ENCODE results near the gene NLRC5. TPM values are rescaled to one million over a fixed set of nuclear protein-coding genes. Genes with fewer than 3 reads are reported as not detected.

NLRC5 gene
- total RNA-seq, 2 experiments from 2014 or later = 135 to 153 TPM

GRCh38 chr16:56969769-56970168, 19.6 kb upstream of the NLRC5 start:
- intact Hi-C loops (cut with micrococcal nuclease) = loop anchor here (10.0 kb wide), 1 partner anchor 215 kb away; the partner anchor contains the start of genes PSME3IP1 and RSPRY1
- Mint-ChIP-seq H3K36me3 (ENCODE audit: low read depth) (no peaks in the 10 kb centered on the region), H3K9me3 (no peaks in the 10 kb centered on the region), H3K4me3 (no peak overlapping the region), H3K4me1 (ENCODE audit: low read depth) (peaks cover 38% of the 10 kb centered on the region), H3K27ac (no peak overlapping the region), H3K27me3 (no peaks in the 10 kb centered on the region)
- ATAC-seq (no peak), DNase-seq (no peak)
- ChIA-PET POLR2A (interaction anchor here (0.5 to 3.3 kb wide), 8 partner anchors 9 to 159 kb away, joined by 3 to 15 read pairs (median 4); no protein-coding TSS in a partner anchor), CTCF (interaction anchor here (0.7 to 1.8 kb wide), 8 partner anchors 10 to 115 kb away, joined by 3 to 4 read pairs (median 4); no protein-coding TSS in a partner anchor)
- TF ChIP-seq, protein P1, sequence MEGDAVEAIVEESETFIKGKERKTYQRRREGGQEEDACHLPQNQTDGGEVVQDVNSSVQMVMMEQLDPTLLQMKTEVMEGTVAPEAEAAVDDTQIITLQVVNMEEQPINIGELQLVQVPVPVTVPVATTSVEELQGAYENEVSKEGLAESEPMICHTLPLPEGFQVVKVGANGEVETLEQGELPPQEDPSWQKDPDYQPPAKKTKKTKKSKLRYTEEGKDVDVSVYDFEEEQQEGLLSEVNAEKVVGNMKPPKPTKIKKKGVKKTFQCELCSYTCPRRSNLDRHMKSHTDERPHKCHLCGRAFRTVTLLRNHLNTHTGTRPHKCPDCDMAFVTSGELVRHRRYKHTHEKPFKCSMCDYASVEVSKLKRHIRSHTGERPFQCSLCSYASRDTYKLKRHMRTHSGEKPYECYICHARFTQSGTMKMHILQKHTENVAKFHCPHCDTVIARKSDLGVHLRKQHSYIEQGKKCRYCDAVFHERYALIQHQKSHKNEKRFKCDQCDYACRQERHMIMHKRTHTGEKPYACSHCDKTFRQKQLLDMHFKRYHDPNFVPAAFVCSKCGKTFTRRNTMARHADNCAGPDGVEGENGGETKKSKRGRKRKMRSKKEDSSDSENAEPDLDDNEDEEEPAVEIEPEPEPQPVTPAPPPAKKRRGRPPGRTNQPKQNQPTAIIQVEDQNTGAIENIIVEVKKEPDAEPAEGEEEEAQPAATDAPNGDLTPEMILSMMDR (IDR thresholded peaks at IDR 0.05) = no peak

- no peaks in the 10 kb centered on the region for H3K27me3 Mint-ChIP-seq
- H3K36me3 Mint-ChIP-seq (ENCODE audit: low read depth) = no peaks in the 10 kb centered on the region
- ChIA-PET POLR2A (interaction anchor here (1.0 to 3.3 kb wide), 11 partner anchors 8 to 75 kb away, joined by 3 to 15 read pairs (median 5); partner anchors contain the start of gene NLRC5), CTCF (interaction anchor here (1.2 to 2.2 kb wide), 8 partner anchors 9 to 114 kb away, joined by 3 to 7 read pairs (median 4); partner anchors contain the start of genes CETP and NLRC5)
- no peak overlapping the region for H3K4me3 Mint-ChIP-seq
- peaks cover 37% of the 10 kb centered on the region for H3K4me1 Mint-ChIP-seq (ENCODE audit: low read depth)
- no peaks in the 10 kb centered on the region for H3K9me3 Mint-ChIP-seq
- TF ChIP-seq, protein P1 (IDR thresholded peaks at IDR 0.05) = no peak
- intact Hi-C loops (cut with micrococcal nuclease) = no loop called here
- H3K27ac Mint-ChIP-seq = no peak overlapping the region
- no peak for DNase-seq
- ATAC-seq = no peak
Observed at GRCh38 chr16:56970934-56971767, 18.2 kb upstream of the NLRC5 start.

GRCh38 chr16:56971768-56972043, 17.7 kb upstream of the NLRC5 start:
- Mint-ChIP-seq H3K4me1 (ENCODE audit: low read depth) (peaks cover 40% of the 10 kb centered on the region), H3K36me3 (ENCODE audit: low read depth) (no peaks in the 10 kb centered on the region), H3K9me3 (no peaks in the 10 kb centered on the region), H3K27ac (no peak overlapping the region), H3K27me3 (no peaks in the 10 kb centered on the region), H3K4me3 (no peak overlapping the region)
- ATAC-seq (no peak), DNase-seq (no peak)
- CTCF ChIA-PET = interaction anchor here (1.0 to 8.5 kb wide), 4 partner anchors 6 to 52 kb away, joined by 3 to 87 read pairs (median 6); partner anchors contain the start of gene CETP
- POLR2A ChIA-PET = interaction anchor here (0.6 to 3.3 kb wide), 7 partner anchors 10 to 380 kb away, joined by 3 to 15 read pairs (median 5); partner anchors contain the start of genes HERPUD1 and NLRC5
- TF ChIP-seq, protein P1 (IDR thresholded peaks at IDR 0.05) = no peak
- intact Hi-C loops (cut with micrococcal nuclease) = no loop called here

GRCh38 chr16:56972403-56973293, 16.7 kb upstream of the NLRC5 start:
- ATAC-seq = no peak
- Mint-ChIP-seq H3K9me3 (no peaks in the 10 kb centered on the region), H3K27ac (no peak overlapping the region), H3K4me3 (no peak overlapping the region), H3K27me3 (no peaks in the 10 kb centered on the region), H3K4me1 (ENCODE audit: low read depth) (peaks cover 43% of the 10 kb centered on the region), H3K36me3 (ENCODE audit: low read depth) (no peaks in the 10 kb centered on the region)
- no peak for DNase-seq
- TF ChIP-seq, protein P1 (IDR thresholded peaks at IDR 0.05) = no peak
- CTCF ChIA-PET = interaction anchor here (0.7 to 8.5 kb wide), 6 partner anchors 7 to 120 kb away, joined by 3 to 87 read pairs (median 4); partner anchors contain the start of gene CETP
- intact Hi-C loops (cut with micrococcal nuclease) = no loop called here
- POLR2A ChIA-PET = interaction anchor here (0.6 to 3.3 kb wide), 10 partner anchors 9 to 381 kb away, joined by 3 to 15 read pairs (median 4); partner anchors contain the start of gene HERPUD1
